ENCODE data around the gene BCAS4.

Gene BCAS4

GRCh38 chr20:50848341-50848808, 53.5 kb downstream of the BCAS4 start:
- no peaks in the 10 kb centered on the region for H3K9me3 ChIP-seq (ENCODE audit: control insufficient read depth, insufficient read depth, low read depth, low read length)
- H3K36me3 ChIP-seq (ENCODE audit: control insufficient read depth in 2 of 2, insufficient read depth in 1 of 2, low read length in 2 of 2): peaks cover 0 to 5% of the 10 kb centered on the region in 2 experiments; a peak in 1 of 3 replicates
- H3K4me1 ChIP-seq (ENCODE audit: control insufficient read depth, insufficient read depth, low read length): peaks cover 4% of the 10 kb centered on the region; the same call in 1 of the 2 replicates
- no peak overlapping the region for H3K27ac ChIP-seq (ENCODE audit: extremely low read depth, low read depth, low read length)
- POLR2A ChIA-PET: interaction anchor here (0.6 kb wide), 1 partner anchor 14 kb away, joined by 5 read pairs; no protein-coding TSS in a partner anchor
- CTCF ChIA-PET: interaction anchor here (0.8 kb wide), 1 partner anchor 17 kb away, joined by 3 read pairs; no protein-coding TSS in a partner anchor
- TF ChIP-seq ZSCAN18 (tag by site-specific recombination; IDR thresholded peaks at IDR 0.05): no peak
- no peak for TF ChIP-seq ZNF623 (tag by site-specific recombination; IDR thresholded peaks at IDR 0.05)
- no peak for TF ChIP-seq ZFP41 (tag by site-specific recombination; IDR thresholded peaks at IDR 0.05; ENCODE audit: borderline replicate concordance)
- no peak for TF ChIP-seq ZBTB10 (tag by site-specific recombination; IDR thresholded peaks at IDR 0.05)
- TF ChIP-seq REST (tag by site-specific recombination; IDR thresholded peaks at IDR 0.05): no peak
- TF ChIP-seq ZNF350 (tag by site-specific recombination; IDR thresholded peaks at IDR 0.05): no peak
- TF ChIP-seq, protein P1, sequence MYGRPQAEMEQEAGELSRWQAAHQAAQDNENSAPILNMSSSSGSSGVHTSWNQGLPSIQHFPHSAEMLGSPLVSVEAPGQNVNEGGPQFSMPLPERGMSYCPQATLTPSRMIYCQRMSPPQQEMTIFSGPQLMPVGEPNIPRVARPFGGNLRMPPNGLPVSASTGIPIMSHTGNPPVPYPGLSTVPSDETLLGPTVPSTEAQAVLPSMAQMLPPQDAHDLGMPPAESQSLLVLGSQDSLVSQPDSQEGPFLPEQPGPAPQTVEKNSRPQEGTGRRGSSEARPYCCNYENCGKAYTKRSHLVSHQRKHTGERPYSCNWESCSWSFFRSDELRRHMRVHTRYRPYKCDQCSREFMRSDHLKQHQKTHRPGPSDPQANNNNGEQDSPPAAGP (tag by site-specific recombination; IDR thresholded peaks at IDR 0.05): no peak
- no peak for TF ChIP-seq ZFP69B (tag by site-specific recombination; IDR thresholded peaks at IDR 0.05)
- TF ChIP-seq ZNF132 (tag by site-specific recombination; IDR thresholded peaks at IDR 0.05; ENCODE audit: borderline replicate concordance): no peak
- TF ChIP-seq ZNF571 (tag by site-specific recombination; IDR thresholded peaks at IDR 0.05): no peak
- no peak for TF ChIP-seq HIC1 (tag by site-specific recombination; IDR thresholded peaks at IDR 0.05)
- no peak for TF ChIP-seq ZNF19 (tag by site-specific recombination; IDR thresholded peaks at IDR 0.05; ENCODE audit: low read depth)
- TF ChIP-seq MYNN (tag by site-specific recombination; IDR thresholded peaks at IDR 0.05; ENCODE audit: borderline replicate concordance): no peak
- no peak for TF ChIP-seq ZNF501 (tag by site-specific recombination; IDR thresholded peaks at IDR 0.05)
- no peak for TF ChIP-seq OSR2 (tag by site-specific recombination; IDR thresholded peaks at IDR 0.05)
- TF ChIP-seq ZSCAN23 (tag by site-specific recombination; IDR thresholded peaks at IDR 0.05): no peak
- TF ChIP-seq ZNF449 (tag by site-specific recombination; IDR thresholded peaks at IDR 0.05): no peak
- no peak for TF ChIP-seq ZBTB26 (tag by site-specific recombination; optimal IDR thresholded peaks at IDR 0.05)
- no peak overlapping the region for H3K4me3 ChIP-seq (ENCODE audit: low read depth, low read length)
